ENCODE measurements around the gene CNOT2. TPM values are rescaled to one million over a fixed set of nuclear protein-coding genes. Genes with fewer than 3 reads are reported as not detected.

Gene CNOT2, protein sequence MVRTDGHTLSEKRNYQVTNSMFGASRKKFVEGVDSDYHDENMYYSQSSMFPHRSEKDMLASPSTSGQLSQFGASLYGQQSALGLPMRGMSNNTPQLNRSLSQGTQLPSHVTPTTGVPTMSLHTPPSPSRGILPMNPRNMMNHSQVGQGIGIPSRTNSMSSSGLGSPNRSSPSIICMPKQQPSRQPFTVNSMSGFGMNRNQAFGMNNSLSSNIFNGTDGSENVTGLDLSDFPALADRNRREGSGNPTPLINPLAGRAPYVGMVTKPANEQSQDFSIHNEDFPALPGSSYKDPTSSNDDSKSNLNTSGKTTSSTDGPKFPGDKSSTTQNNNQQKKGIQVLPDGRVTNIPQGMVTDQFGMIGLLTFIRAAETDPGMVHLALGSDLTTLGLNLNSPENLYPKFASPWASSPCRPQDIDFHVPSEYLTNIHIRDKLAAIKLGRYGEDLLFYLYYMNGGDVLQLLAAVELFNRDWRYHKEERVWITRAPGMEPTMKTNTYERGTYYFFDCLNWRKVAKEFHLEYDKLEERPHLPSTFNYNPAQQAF
- 78.8 and 82.9 TPM in 2 replicates for total RNA-seq (2021)
- long read RNA-seq, transcript CNOT2-201 (16 exons, 3,282 nt) = major isoform, 498 of 729 reads
- long read RNA-seq, transcript CNOT2-236 (10 exons, 1,545 nt) = minor isoform, 12 of 729 reads
- long read RNA-seq, partial matches to known transcripts = 69 of 729 reads
- long read RNA-seq, other reads (novel, unspliced or antisense) = 147 of 729 reads

DNA sequence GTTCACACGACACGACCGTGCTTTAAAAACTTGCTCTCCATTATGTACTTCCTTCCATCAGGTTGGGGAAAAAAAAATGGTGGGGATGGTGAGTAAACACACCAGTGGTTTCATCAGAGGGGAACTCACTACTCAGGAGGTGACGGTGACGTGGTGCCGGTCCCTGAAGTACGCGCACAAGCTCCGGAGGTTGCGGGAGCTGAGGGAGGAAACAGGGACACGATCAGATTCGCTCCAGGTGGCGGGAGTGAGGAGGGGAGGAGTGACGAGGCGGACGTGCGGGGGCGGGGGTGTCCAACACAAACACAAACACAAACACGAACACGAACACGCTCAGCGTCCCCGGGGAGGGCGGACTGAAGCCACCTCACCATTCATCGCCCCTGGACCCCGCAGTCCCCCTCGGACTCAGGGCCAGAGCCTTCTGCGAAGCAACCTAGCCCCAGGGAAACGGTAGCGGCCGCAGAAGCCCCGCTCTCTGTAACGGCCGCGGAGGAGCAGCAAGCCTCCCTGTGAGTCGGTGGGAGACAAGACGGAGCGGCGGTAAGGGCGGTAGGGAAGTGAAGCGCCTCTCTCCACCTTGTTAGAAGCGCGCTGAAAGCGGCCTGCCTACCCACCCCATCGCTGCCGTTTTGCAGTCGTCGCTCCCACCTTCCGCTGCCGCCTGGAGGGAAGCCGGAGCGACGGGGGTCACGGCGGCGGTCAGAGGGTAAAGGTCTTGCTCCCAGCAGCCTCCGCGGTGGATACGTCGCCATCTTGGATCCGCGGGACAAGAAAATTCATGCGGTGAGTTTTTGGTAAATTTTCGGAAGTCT lies at the start of gene CNOT2:
TSS of gene CNOT2 (plus strand) at position 739 of the 815 bp plus-strand sequence. CDS start 34,794 bp downstream, outside the sequence.
- peak within 1 kb of the TSS; percentile 17 for H3T11ph ChIP-seq (ENCODE audit: low read length)
- peaks cover 24 to 49% (median 45%) of the 10 kb centered on the region in 3 experiments for H3K36me3 Mint-ChIP-seq (ENCODE audit: insufficient read depth in 1 of 3, low read depth in 3 of 3)
- no peak within 1 kb of the TSS for H2BK15ac ChIP-seq (ENCODE audit: low read depth, low read length)

More for the DNA sequence above, at the start of gene CNOT2:
- Histone ChIP-seq H3K4me1 (ENCODE audit: insufficient read depth, low read length) (no peaks in the 10 kb centered on the region), H3K27me3 (ENCODE audit: insufficient read depth, low read length) (no peaks in the 10 kb centered on the region), H3K9me3 (ENCODE audit: control insufficient read depth, low read depth, low read length) (no peaks in the 10 kb centered on the region), H3K18ac (ENCODE audit: insufficient read length, low read depth, low read length) (peak within 1 kb of the TSS; percentile 95), H3K23ac (ENCODE audit: insufficient read length, low read depth, low read length) (no peak within 1 kb of the TSS), H3K79me1 (ENCODE audit: insufficient read depth, low read depth, low read length, poor library complexity, severe bottlenecking) (no peaks in the 10 kb centered on the region), H4K20me1 (ENCODE audit: control insufficient read depth, insufficient read depth, insufficient read length) (no peaks in the 10 kb centered on the region), H3K9ac (ENCODE audit: extremely low read depth, insufficient read length, low read length) (peak within 1 kb of the TSS; percentile 96), H3K79me2 (ENCODE audit: insufficient read depth, low read length) (peaks cover 30% of the 10 kb centered on the region; the same call in 1 of the 2 replicates), H4K91ac (ENCODE audit: insufficient read length, low read depth, low read length) (no peak within 1 kb of the TSS), H3K14ac (ENCODE audit: insufficient read depth, low read length) (peak within 1 kb of the TSS; percentile 96), H2AK5ac (ENCODE audit: insufficient read length, low read length) (no peak within 1 kb of the TSS), H4K8ac (replicated peaks; ENCODE audit: insufficient read length, low read depth, low read length) (no peak within 1 kb of the TSS), H3K56ac (ENCODE audit: insufficient read length, low read depth, low read length) (peak within 1 kb of the TSS; percentile 3), H4K5ac (ENCODE audit: insufficient read length, low read depth, low read length) (no peak within 1 kb of the TSS), H3K4ac (ENCODE audit: low read depth, low read length) (peak within 1 kb of the TSS; percentile 20; the same call in 1 of the 2 replicates), H3K27ac (ENCODE audit: insufficient read length, low read depth, low read length) (peak within 1 kb of the TSS; percentile 86), H3K4me2 (ENCODE audit: insufficient read depth, insufficient read length, low read length) (peak within 1 kb of the TSS; percentile 78), H2BK12ac (ENCODE audit: insufficient read length, low read depth, low read length) (peak within 1 kb of the TSS; percentile 37), H2BK5ac (ENCODE audit: insufficient read length, low read length) (peak within 1 kb of the TSS; percentile 10), H2AFZ (ENCODE audit: low read length) (no peak within 1 kb of the TSS), H2BK20ac (ENCODE audit: low read depth, low read length, poor library complexity, severe bottlenecking) (no peak within 1 kb of the TSS), H3K23me2 (ENCODE audit: insufficient read length, low read depth, low read length, poor library complexity, severe bottlenecking) (peaks cover 6% of the 10 kb centered on the region), H2BK120ac (ENCODE audit: low read depth, low read length, poor library complexity, severe bottlenecking) (peak within 1 kb of the TSS; percentile 78)
- DNase-seq = peak; percentile 94
- Mint-ChIP-seq H3K27ac (peak within 1 kb of the TSS; percentile 99 to 100 (median 99)), H3K27me3 (ENCODE audit: low read depth) (no peaks in the 10 kb centered on the region; the same call in 1 of the 2 replicates), H3K4me1 (peaks cover 31 to 45% of the 10 kb centered on the region in 2 experiments), H3K4me3 (peak within 1 kb of the TSS; percentile 94 to 99), H3K9me3 (no peaks in the 10 kb centered on the region)
- TF ChIP-seq, protein P1, sequence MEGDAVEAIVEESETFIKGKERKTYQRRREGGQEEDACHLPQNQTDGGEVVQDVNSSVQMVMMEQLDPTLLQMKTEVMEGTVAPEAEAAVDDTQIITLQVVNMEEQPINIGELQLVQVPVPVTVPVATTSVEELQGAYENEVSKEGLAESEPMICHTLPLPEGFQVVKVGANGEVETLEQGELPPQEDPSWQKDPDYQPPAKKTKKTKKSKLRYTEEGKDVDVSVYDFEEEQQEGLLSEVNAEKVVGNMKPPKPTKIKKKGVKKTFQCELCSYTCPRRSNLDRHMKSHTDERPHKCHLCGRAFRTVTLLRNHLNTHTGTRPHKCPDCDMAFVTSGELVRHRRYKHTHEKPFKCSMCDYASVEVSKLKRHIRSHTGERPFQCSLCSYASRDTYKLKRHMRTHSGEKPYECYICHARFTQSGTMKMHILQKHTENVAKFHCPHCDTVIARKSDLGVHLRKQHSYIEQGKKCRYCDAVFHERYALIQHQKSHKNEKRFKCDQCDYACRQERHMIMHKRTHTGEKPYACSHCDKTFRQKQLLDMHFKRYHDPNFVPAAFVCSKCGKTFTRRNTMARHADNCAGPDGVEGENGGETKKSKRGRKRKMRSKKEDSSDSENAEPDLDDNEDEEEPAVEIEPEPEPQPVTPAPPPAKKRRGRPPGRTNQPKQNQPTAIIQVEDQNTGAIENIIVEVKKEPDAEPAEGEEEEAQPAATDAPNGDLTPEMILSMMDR (conservative IDR thresholded peaks at IDR 0.05) = no peak
- no CpG with 5 or more reads among the region's 64 CpGs for WGBS (ENCODE audit: extremely low coverage, insufficient read length, low lambda C conversion rate)

Measured in H9 (cell line).